ENCODE results near the gene PPM1N. TPM values are rescaled to one million over a fixed set of nuclear protein-coding genes. Genes with fewer than 3 reads are reported as not detected.

Gene PPM1N
- total and polyA plus RNA-seq, 2 of the 13 experiments (the other 11 are each of a cell fraction or from before 2014, with no cell fraction given): 0.31 to 1.8 TPM

GRCh38 chr19:45526971-45527370 is 28.7 kb downstream of the PPM1N start:
- Histone ChIP-seq H3K36me3 (replicated peaks in 1 of 2; ENCODE audit: control insufficient read depth in 1 of 2, insufficient read depth in 2 of 2, low read length in 2 of 2) (peaks cover 17 to 35% of the 10 kb centered on the region in 2 experiments), H3K27ac (ENCODE audit: extremely low read length, insufficient read depth, low read length) (no peak overlapping the region), H3K9me3 (ENCODE audit: low read length) (peaks cover 9% of the 10 kb centered on the region; the same call in 1 of the 2 replicates), H2AFZ (ENCODE audit: low read length) (no peak overlapping the region), H3K79me2 (ENCODE audit: insufficient read depth, low read length) (no peaks in the 10 kb centered on the region), H3K27me3 (ENCODE audit: control insufficient read depth in 1 of 2, insufficient read depth in 2 of 2, low read length in 2 of 2) (no peaks in the 10 kb centered on the region), H3K4me2 (ENCODE audit: low read depth, low read length) (no peak overlapping the region), H3K4me3 (replicated peaks in 1 of 3; ENCODE audit: insufficient read depth in 1 of 3, low read depth in 2 of 3, low read length in 3 of 3) (no peak overlapping the region), H3K4me1 (ENCODE audit: insufficient read depth, low read length) (no peaks in the 10 kb centered on the region), H4K20me1 (ENCODE audit: insufficient read depth, low read length) (peaks cover 4% of the 10 kb centered on the region; the same call in 1 of the 2 replicates), H3K9ac (ENCODE audit: insufficient read depth, low read depth, low read length) (no peak overlapping the region)
- CTCF ChIA-PET (ENCODE audit: low intra/inter-chr PET ratio, low total read pairs): no interaction called here
- 91% methylated on average over 4 of the region's 4 CpGs for WGBS (ENCODE audit: low lambda C conversion rate)
- intact Hi-C loops (cut with micrococcal nuclease; ENCODE audit: unreplicated experiment): no loop called here
- ATAC-seq (no peak), DNase-seq (ENCODE audit: low spot score) (no peak), FAIRE-seq (no peak)
- in situ Hi-C loops (cut with HindIII; ENCODE audit: extremely low pct_ligation_motif_present, low pct_unique_long_range_greater_than_20kb): no loop called here
- no TSS peak for BruUV-seq (replicated peaks)
- POLR2A ChIA-PET: interaction anchor here (0.7 to 0.8 kb wide), 3 partner anchors 8 to 57 kb away, joined by 3 read pairs; no protein-coding TSS in a partner anchor
- TF ChIP-seq ZC3H4 (CRISPR knock-in tag; IDR thresholded peaks at IDR 0.05; ENCODE audit: borderline replicate concordance): no peak
- TF ChIP-seq ZNF20 (CRISPR knock-in tag; IDR thresholded peaks at IDR 0.05): no peak
- no peak for TF ChIP-seq ZNF7 (CRISPR knock-in tag; IDR thresholded peaks at IDR 0.05)
- no peak for TF ChIP-seq ZMYM3 (CRISPR knock-in tag; IDR thresholded peaks at IDR 0.05)
- no peak for TF ChIP-seq BCL3 (CRISPR knock-in tag; IDR thresholded peaks at IDR 0.05)
- no peak for TF ChIP-seq RCOR2 (CRISPR knock-in tag; IDR thresholded peaks at IDR 0.05)
- no peak for TF ChIP-seq PBX2 (CRISPR knock-in tag; IDR thresholded peaks at IDR 0.05)
- no peak for TF ChIP-seq RBFOX2 (IDR thresholded peaks at IDR 0.05; ENCODE audit: low read depth, low read length)
- TF ChIP-seq GATAD2A (CRISPR knock-in tag; IDR thresholded peaks at IDR 0.05): no peak
- no peak for TF ChIP-seq ZNF770 (CRISPR knock-in tag; IDR thresholded peaks at IDR 0.05)
